Measurements from ENCODE around the gene ANK3. TPM values are rescaled to one million over a fixed set of nuclear protein-coding genes. Genes with fewer than 3 reads are reported as not detected.

ANK3 gene
- polyA plus RNA-seq, 3 donors: not detected

GRCh38 chr10:60351191-60351853, 38.4 kb downstream of the ANK3 start:
- Mint-ChIP-seq H3K4me1 (no peaks in the 10 kb centered on the region), H3K27me3 (ENCODE audit: low read depth in 3 of 3) (no peaks in the 10 kb centered on the region), H3K27ac (no peak overlapping the region), H3K4me3 (no peak overlapping the region), H3K36me3 (no peaks in the 10 kb centered on the region), H3K9me3 (no peaks in the 10 kb centered on the region)
- no peaks in the 10 kb centered on the region for H3K36me3 ChIP-seq (replicated peaks in 1 of 2; ENCODE audit: control insufficient read depth in 1 of 2, insufficient read depth in 2 of 2, low read length in 2 of 2)
- H3K4me1 ChIP-seq (ENCODE audit: control insufficient read depth in 1 of 2, insufficient read depth in 2 of 2, low read length in 2 of 2): no peaks in the 10 kb centered on the region
- H3K4me3 ChIP-seq (replicated peaks in 1 of 3; ENCODE audit: low read depth in 2 of 3, low read length in 3 of 3): no peak overlapping the region
- no peak overlapping the region for H3K27ac ChIP-seq (ENCODE audit: low read depth in 1 of 2, low read length in 2 of 2)
- H3K4me2 ChIP-seq (replicated peaks; ENCODE audit: extremely low read depth, low read length, poor library complexity, severe bottlenecking): no peak overlapping the region
- 100% methylated on average over 1 of the region's 4 CpGs for WGBS (ENCODE audit: insufficient coverage)
- DNase-seq: no peak
- intact Hi-C loops (cut with micrococcal nuclease): no loop called here
- TF ChIP-seq CTCF (IDR thresholded peaks at IDR 0.05): no peak
- no peak overlapping the region for H2AFZ ChIP-seq (ENCODE audit: insufficient read depth, low read depth, low read length, poor library complexity, severe bottlenecking)
- no peaks in the 10 kb centered on the region for H3K27me3 ChIP-seq (ENCODE audit: control insufficient read depth in 2 of 2, insufficient read depth in 2 of 2, low read length in 2 of 2)
- no peak overlapping the region for H3K9ac ChIP-seq (ENCODE audit: insufficient read depth, low read length, poor library complexity, severe bottlenecking)
- H3K9me3 ChIP-seq (replicated peaks in 1 of 2; ENCODE audit: control insufficient read depth in 1 of 2, insufficient read depth in 1 of 2, low read length in 2 of 2): no peaks in the 10 kb centered on the region
- no peaks in the 10 kb centered on the region for H3K79me2 ChIP-seq (ENCODE audit: insufficient read depth, low read length)
- H4K20me1 ChIP-seq (ENCODE audit: insufficient read depth, low read length): no peaks in the 10 kb centered on the region

- Histone ChIP-seq H3K79me2 (ENCODE audit: insufficient read depth, low read length) (no peaks in the 10 kb centered on the region), H3K9me3 (replicated peaks in 1 of 2; ENCODE audit: control insufficient read depth in 1 of 2, insufficient read depth in 1 of 2, low read length in 2 of 2) (no peaks in the 10 kb centered on the region), H3K27ac (ENCODE audit: low read depth in 1 of 2, low read length in 2 of 2) (no peak overlapping the region), H3K4me3 (replicated peaks in 1 of 3; ENCODE audit: low read depth in 2 of 3, low read length in 3 of 3) (no peak overlapping the region), H3K36me3 (replicated peaks in 1 of 2; ENCODE audit: control insufficient read depth in 1 of 2, insufficient read depth in 2 of 2, low read length in 2 of 2) (no peaks in the 10 kb centered on the region), H3K27me3 (ENCODE audit: control insufficient read depth in 2 of 2, insufficient read depth in 2 of 2, low read length in 2 of 2) (no peaks in the 10 kb centered on the region), H2AFZ (ENCODE audit: insufficient read depth, low read depth, low read length, poor library complexity, severe bottlenecking) (no peak overlapping the region), H3K9ac (ENCODE audit: insufficient read depth, low read length, poor library complexity, severe bottlenecking) (no peak overlapping the region), H3K4me2 (replicated peaks; ENCODE audit: extremely low read depth, low read length, poor library complexity, severe bottlenecking) (no peak overlapping the region), H3K4me1 (ENCODE audit: control insufficient read depth in 1 of 2, insufficient read depth in 2 of 2, low read length in 2 of 2) (no peaks in the 10 kb centered on the region), H4K20me1 (ENCODE audit: insufficient read depth, low read length) (no peaks in the 10 kb centered on the region)
- DNase-seq: no peak
- H3K36me3 Mint-ChIP-seq: no peaks in the 10 kb centered on the region
- H3K9me3 Mint-ChIP-seq: no peaks in the 10 kb centered on the region
- H3K27ac Mint-ChIP-seq: no peak overlapping the region
- no peaks in the 10 kb centered on the region for H3K27me3 Mint-ChIP-seq (ENCODE audit: low read depth in 3 of 3)
- intact Hi-C loops (cut with micrococcal nuclease): no loop called here
- WGBS (ENCODE audit: insufficient coverage): 88% methylated on average over 1 of the region's 2 CpGs
- no peak overlapping the region for H3K4me3 Mint-ChIP-seq
- no peak for TF ChIP-seq CTCF (IDR thresholded peaks at IDR 0.05)
- H3K4me1 Mint-ChIP-seq: no peaks in the 10 kb centered on the region
These were observed 39.3 kb downstream of the ANK3 start for GRCh38 chr10:60350400-60350799.

All from CD14-positive monocyte (primary cell).